Liver (tissue), 9 donors: ENCODE measurements around the gene SOX5. TPM values are rescaled to one million over a fixed set of nuclear protein-coding genes. Genes with fewer than 3 reads are reported as not detected.

Experiments
- DNase-seq: peaks from one replicate; pipeline ENCODE4 v3.0.0-alpha.2; 2017; ENCODE audit warnings: low spot score
- H3K27ac ChIP-seq, 2 donors: one replicate each; pipeline ENCODE4 v1.7.0; 2013; ENCODE audit warnings: inconsistent platforms in 2 of 2, low read length in 2 of 2, control low read depth in 1 of 2, low read depth in 1 of 2, mild to moderate bottlenecking in 1 of 2
- H3K27me3 ChIP-seq, 4 donors: one replicate each; pipeline versions ENCODE4 v1.6.1 to v1.7.0; 2013; ENCODE audit warnings: low read length in 3 of 4, inconsistent platforms in 1 of 4, mild to moderate bottlenecking in 1 of 4, moderate library complexity in 1 of 4; ENCODE audit not compliant: control insufficient read depth in 4 of 4, insufficient read depth in 4 of 4
- H3K36me3 ChIP-seq, 4 donors: one replicate each; pipeline versions ENCODE4 v1.6.1 to v1.7.0; 2013; ENCODE audit warnings: low read length in 3 of 4, mild to moderate bottlenecking in 3 of 4, low read depth in 1 of 4, moderate library complexity in 1 of 4; ENCODE audit not compliant: control insufficient read depth in 4 of 4, insufficient read depth in 3 of 4
- H3K4me1 ChIP-seq, 4 donors: one replicate each; pipeline versions ENCODE4 v1.6.1 to v1.7.0; 2013; ENCODE audit warnings: low read length in 3 of 4, mild to moderate bottlenecking in 3 of 4, moderate library complexity in 1 of 4; ENCODE audit not compliant: control insufficient read depth in 4 of 4, insufficient read depth in 4 of 4
- H3K4me3 ChIP-seq, 3 donors: one replicate each; pipeline versions ENCODE4 v1.6.1 to v1.7.0; 2013; ENCODE audit warnings: low read length in 3 of 3, control low read depth in 1 of 3, low read depth in 1 of 3, mild to moderate bottlenecking in 1 of 3
- H3K9ac ChIP-seq, 2 donors: one replicate each; pipeline ENCODE4 v1.7.0; 2013; ENCODE audit warnings: low read length in 2 of 2, mild to moderate bottlenecking in 2 of 2, moderate library complexity in 2 of 2, control low read depth in 1 of 2, low read depth in 1 of 2
- H3K9me3 ChIP-seq, 4 donors: one replicate each; pipeline versions ENCODE4 v1.6.1 to v1.7.0; 2013; ENCODE audit warnings: low read length in 3 of 4; ENCODE audit not compliant: control insufficient read depth in 4 of 4
- EGR1 ChIP-seq, 2 donors: IDR thresholded peaks; 2 replicates each; pipeline ENCODE4 v1.6.1; 2016 to 2018; ENCODE audit warnings: antibody characterized with exemption in 2 of 2, low read depth in 2 of 2
- FOXA1 ChIP-seq: IDR thresholded peaks from 2 replicates; pipeline ENCODE4 v1.6.1; 2016; ENCODE audit warnings: antibody characterized with exemption
- FOXA2 ChIP-seq: IDR thresholded peaks from 2 replicates; pipeline ENCODE4 v1.6.1; 2016; ENCODE audit warnings: antibody characterized with exemption
- GABPA ChIP-seq, 2 donors: IDR thresholded peaks in 1 of 2; conservative IDR thresholded peaks in 1 of 2; 2 replicates each; pipeline ENCODE4 v1.6.1; 2016; ENCODE audit warnings: antibody characterized with exemption in 2 of 2, mild to moderate bottlenecking in 1 of 2, moderate library complexity in 1 of 2
- HNF4A ChIP-seq, 2 donors: conservative IDR thresholded peaks; 2 replicates each; pipeline ENCODE4 v1.6.1; 2016; ENCODE audit warnings: antibody characterized with exemption in 2 of 2, mild to moderate bottlenecking in 2 of 2
- HNF4G ChIP-seq: IDR thresholded peaks from 2 replicates; pipeline ENCODE4 v1.6.1; 2016; ENCODE audit warnings: antibody characterized with exemption
- JUND ChIP-seq, 2 donors: IDR thresholded peaks; 2 replicates each; pipeline ENCODE4 v1.6.1; 2016; ENCODE audit warnings: antibody characterized with exemption in 2 of 2
- NR2F2 ChIP-seq: IDR thresholded peaks from 2 replicates; pipeline ENCODE4 v1.6.1; 2016; ENCODE audit warnings: antibody characterized with exemption
- RAD21 ChIP-seq, 2 donors: IDR thresholded peaks; 2 replicates each; pipeline ENCODE4 v1.6.1; 2016; ENCODE audit warnings: antibody characterized with exemption in 2 of 2, mild to moderate bottlenecking in 2 of 2
- RXRA ChIP-seq, 2 donors: IDR thresholded peaks; 2 replicates each; pipeline ENCODE4 v1.6.1; 2017 to 2018; ENCODE audit warnings: antibody characterized with exemption in 2 of 2, mild to moderate bottlenecking in 1 of 2
- SP1 ChIP-seq: IDR thresholded peaks from 2 replicates; pipeline ENCODE4 v1.6.1; 2018; ENCODE audit warnings: antibody characterized with exemption, mild to moderate bottlenecking
- TAF1 ChIP-seq: conservative IDR thresholded peaks from 2 replicates; pipeline ENCODE4 v1.6.1; 2016; ENCODE audit warnings: antibody characterized with exemption, mild to moderate bottlenecking
- YY1 ChIP-seq: IDR thresholded peaks from 2 replicates; pipeline ENCODE4 v1.6.1; 2016; ENCODE audit warnings: antibody characterized with exemption, mild to moderate bottlenecking
- whole genome bisulfite sequencing: extraction: QIAGEN DNeasy Blood & Tissue Kit; methylation state at CpG from one replicate; pipeline ENCODE4 v1.1.7; 2013; 5-methylcytosine and 5-hydroxymethylcytosine counted together
- polyA plus RNA-seq, 2 donors: library from polyadenylated mRNA; stranded (reverse) in 1 of 2; unstranded in 1 of 2; fragments of 200-250 nt in 1 of 2; fragments of >200 nt in 1 of 2; fragmentation: Nextera tagmentation in 1 of 2; extraction: Ambion mirVana in 1 of 2; gene quantifications; one replicate each; pipeline versions ENCODE4 v1.2.1 to v1.2.3, GENCODE V29; 2013 to 2015
- total RNA-seq, 2 donors: library from RNA; depleted of rRNA; stranded (reverse); fragments of >200 nt; gene quantifications; one replicate each; pipeline ENCODE4 v1.2.3, GENCODE V29; 2014
- TF ChIP-seq, protein P1 (sequence below): IDR thresholded peaks from 2 replicates; pipeline ENCODE4 v1.6.1; 2016; ENCODE audit warnings: antibody characterized with exemption
- TF ChIP-seq, protein P2 (sequence below): fragments of 150-350 bp; IDR thresholded peaks from 2 replicates; pipeline ENCODE4 v1.5.1; 2017; ENCODE audit warnings: improper control_type of control experiment, low read depth, low read length; ENCODE audit not compliant: missing input control
- TF ChIP-seq, protein P3 (sequence below): IDR thresholded peaks from 2 replicates; pipeline ENCODE4 v1.6.1; 2016; ENCODE audit warnings: antibody characterized with exemption
- TF ChIP-seq, protein P4 (sequence below): IDR thresholded peaks from 2 replicates; pipeline ENCODE4 v1.6.1; 2016; ENCODE audit warnings: antibody characterized with exemption
- donor health status: healthy.
- donor health status: healthy.
- donor health status: healthy.
- donor health status: healthy.
- donor health status: healthy.

Gene SOX5
- total and polyA plus RNA-seq, 4 donors = 2.3 to 42.4 (median 12.3) TPM

DNA sequence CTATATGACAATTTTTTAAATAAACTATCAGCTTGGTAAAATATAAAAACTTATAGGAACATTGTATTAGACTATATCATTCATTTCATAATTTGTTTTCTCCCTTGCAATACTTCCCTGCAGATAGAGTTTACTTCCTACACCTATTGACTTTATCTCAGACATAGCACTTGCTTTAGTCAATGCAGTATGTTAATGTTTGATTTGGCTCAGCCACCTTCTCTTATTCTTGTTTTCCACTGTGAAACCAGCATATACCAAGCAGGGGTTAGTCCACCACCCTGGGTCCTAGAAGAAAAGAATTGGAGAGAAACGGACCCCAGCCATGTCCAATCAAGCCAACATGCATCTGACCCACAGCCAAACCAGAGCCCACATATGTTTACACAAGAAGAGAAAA lies 10.4 kb upstream of the SOX5 start:
- DNase-seq = no peak
- Histone ChIP-seq H3K27ac (no peak overlapping the region), H3K36me3 (no peaks in the 10 kb centered on the region), H3K27me3 (no peaks in the 10 kb centered on the region), H3K9ac (no peak overlapping the region), H3K4me1 (peaks cover 0 to 4% (median under 1%) of the 10 kb centered on the region in 4 donors), H3K9me3 (no peaks in the 10 kb centered on the region), H3K4me3 (no peak overlapping the region)
- 71% methylated on average over 1 of the region's 1 CpG for WGBS
- TF ChIP-seq JUND (IDR thresholded peaks at IDR 0.05) = no peak
- no peak for TF ChIP-seq NR2F2
- no peak for TF ChIP-seq RAD21 (IDR thresholded peaks at IDR 0.05)
- TF ChIP-seq, protein P1, sequence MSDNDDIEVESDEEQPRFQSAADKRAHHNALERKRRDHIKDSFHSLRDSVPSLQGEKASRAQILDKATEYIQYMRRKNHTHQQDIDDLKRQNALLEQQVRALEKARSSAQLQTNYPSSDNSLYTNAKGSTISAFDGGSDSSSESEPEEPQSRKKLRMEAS = no peak
- TF ChIP-seq RXRA (IDR thresholded peaks at IDR 0.05) = no peak
- no peak for TF ChIP-seq FOXA2
- no peak for TF ChIP-seq GABPA (IDR thresholded peaks at IDR 0.05 in 1 of 2, conservative IDR thresholded peaks at IDR 0.05 in 1 of 2)
- no peak for TF ChIP-seq FOXA1
- TF ChIP-seq, protein P2, sequence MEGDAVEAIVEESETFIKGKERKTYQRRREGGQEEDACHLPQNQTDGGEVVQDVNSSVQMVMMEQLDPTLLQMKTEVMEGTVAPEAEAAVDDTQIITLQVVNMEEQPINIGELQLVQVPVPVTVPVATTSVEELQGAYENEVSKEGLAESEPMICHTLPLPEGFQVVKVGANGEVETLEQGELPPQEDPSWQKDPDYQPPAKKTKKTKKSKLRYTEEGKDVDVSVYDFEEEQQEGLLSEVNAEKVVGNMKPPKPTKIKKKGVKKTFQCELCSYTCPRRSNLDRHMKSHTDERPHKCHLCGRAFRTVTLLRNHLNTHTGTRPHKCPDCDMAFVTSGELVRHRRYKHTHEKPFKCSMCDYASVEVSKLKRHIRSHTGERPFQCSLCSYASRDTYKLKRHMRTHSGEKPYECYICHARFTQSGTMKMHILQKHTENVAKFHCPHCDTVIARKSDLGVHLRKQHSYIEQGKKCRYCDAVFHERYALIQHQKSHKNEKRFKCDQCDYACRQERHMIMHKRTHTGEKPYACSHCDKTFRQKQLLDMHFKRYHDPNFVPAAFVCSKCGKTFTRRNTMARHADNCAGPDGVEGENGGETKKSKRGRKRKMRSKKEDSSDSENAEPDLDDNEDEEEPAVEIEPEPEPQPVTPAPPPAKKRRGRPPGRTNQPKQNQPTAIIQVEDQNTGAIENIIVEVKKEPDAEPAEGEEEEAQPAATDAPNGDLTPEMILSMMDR = no peak
- no peak for TF ChIP-seq SP1

DNA sequence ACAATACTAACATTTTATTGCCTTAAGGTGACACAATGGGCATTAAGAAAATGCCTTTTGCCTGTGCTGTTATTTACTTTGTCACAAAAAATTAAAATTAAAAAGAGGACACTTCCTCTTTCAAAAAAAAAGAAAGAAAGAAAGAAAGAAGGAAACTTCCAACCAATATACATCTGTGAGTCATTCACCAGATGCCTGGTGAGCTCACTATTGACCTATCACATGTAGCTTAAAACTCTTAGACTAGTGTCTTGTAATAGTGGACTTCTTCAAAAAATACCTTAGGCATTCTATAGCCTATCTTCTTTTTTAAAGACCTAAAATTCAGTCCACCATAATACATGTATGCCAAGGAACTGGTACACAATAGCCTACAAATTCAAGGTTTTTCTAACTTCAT lies 4.9 kb upstream of the SOX5 start:
- H3K4me1 ChIP-seq = peaks cover 0 to 14% (median 2%) of the 10 kb centered on the region in 4 donors
- H3K9ac ChIP-seq = no peak overlapping the region
- TF ChIP-seq GABPA (IDR thresholded peaks at IDR 0.05 in 1 of 2, conservative IDR thresholded peaks at IDR 0.05 in 1 of 2) (no peak), HNF4G (no peak), JUND (IDR thresholded peaks at IDR 0.05) (no peak)
- H3K27me3 ChIP-seq = no peaks in the 10 kb centered on the region
- no peak overlapping the region for H3K27ac ChIP-seq
- no peaks in the 10 kb centered on the region for H3K9me3 ChIP-seq
- no peak for DNase-seq
- no peaks in the 10 kb centered on the region for H3K36me3 ChIP-seq
- no peak overlapping the region for H3K4me3 ChIP-seq

DNA sequence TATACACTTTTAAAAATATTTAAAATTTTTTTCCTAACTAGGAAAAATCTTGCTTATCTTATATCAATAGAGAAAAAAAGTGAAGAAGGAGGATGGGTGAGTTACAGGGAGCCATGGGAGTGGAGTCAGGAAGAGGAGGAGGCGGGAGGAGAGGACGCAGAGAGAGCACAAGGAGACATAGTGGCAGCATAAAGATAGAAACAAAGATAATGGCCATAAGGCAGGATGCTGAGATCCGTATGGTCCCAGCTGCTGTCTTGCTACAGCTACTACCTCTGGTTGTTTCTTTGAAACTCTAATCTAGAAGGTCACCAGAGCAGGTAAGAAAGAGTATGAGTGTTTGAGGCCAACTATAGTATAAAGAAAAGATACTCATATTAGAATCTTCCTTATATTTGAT lies 2.6 kb upstream of the SOX5 start:
- H3K9ac ChIP-seq = no peak overlapping the region
- peaks cover 0 to 23% (median 8%) of the 10 kb centered on the region in 4 donors for H3K4me1 ChIP-seq
- H3K9me3 ChIP-seq = no peaks in the 10 kb centered on the region
- no peak for DNase-seq
- H3K4me3 ChIP-seq = no peak overlapping the region
- H3K36me3 ChIP-seq = no peaks in the 10 kb centered on the region
- WGBS = 91% methylated on average over 3 of the region's 3 CpGs
- no peak overlapping the region for H3K27ac ChIP-seq
- no peaks in the 10 kb centered on the region for H3K27me3 ChIP-seq
- TF ChIP-seq GABPA (IDR thresholded peaks at IDR 0.05 in 1 of 2, conservative IDR thresholded peaks at IDR 0.05 in 1 of 2) (no peak), SP1 (no peak), FOXA1 (no peak), RXRA (IDR thresholded peaks at IDR 0.05) (no peak), YY1 (no peak), HNF4G (no peak), EGR1 (IDR thresholded peaks at IDR 0.05; ENCODE audit: low read depth in 2 of 2) (no peak), RAD21 (IDR thresholded peaks at IDR 0.05) (no peak), FOXA2 (no peak), HNF4A (conservative IDR thresholded peaks at IDR 0.05) (no peak), NR2F2 (no peak), TAF1 (no peak), JUND (IDR thresholded peaks at IDR 0.05) (no peak)
- TF ChIP-seq, protein P2 = no peak
- TF ChIP-seq, protein P3, sequence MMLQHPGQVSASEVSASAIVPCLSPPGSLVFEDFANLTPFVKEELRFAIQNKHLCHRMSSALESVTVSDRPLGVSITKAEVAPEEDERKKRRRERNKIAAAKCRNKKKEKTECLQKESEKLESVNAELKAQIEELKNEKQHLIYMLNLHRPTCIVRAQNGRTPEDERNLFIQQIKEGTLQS = no peak
- TF ChIP-seq, protein P4, sequence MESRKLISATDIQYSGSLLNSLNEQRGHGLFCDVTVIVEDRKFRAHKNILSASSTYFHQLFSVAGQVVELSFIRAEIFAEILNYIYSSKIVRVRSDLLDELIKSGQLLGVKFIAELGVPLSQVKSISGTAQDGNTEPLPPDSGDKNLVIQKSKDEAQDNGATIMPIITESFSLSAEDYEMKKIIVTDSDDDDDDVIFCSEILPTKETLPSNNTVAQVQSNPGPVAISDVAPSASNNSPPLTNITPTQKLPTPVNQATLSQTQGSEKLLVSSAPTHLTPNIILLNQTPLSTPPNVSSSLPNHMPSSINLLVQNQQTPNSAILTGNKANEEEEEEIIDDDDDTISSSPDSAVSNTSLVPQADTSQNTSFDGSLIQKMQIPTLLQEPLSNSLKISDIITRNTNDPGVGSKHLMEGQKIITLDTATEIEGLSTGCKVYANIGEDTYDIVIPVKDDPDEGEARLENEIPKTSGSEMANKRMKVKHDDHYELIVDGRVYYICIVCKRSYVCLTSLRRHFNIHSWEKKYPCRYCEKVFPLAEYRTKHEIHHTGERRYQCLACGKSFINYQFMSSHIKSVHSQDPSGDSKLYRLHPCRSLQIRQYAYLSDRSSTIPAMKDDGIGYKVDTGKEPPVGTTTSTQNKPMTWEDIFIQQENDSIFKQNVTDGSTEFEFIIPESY = no peak
- TF ChIP-seq, protein P1 = no peak
